Ascending aorta (tissue), 2 donors: ENCODE results near the gene PCDHAC1. TPM values are rescaled to one million over a fixed set of nuclear protein-coding genes. Genes with fewer than 3 reads are reported as not detected.

ENCODE experiments used
- DNase-seq, 2 donors: peaks; one replicate each; pipeline ENCODE4 v3.0.0-alpha.2; 2019; ENCODE audit warnings: low spot score in 2 of 2
- H3K27ac ChIP-seq, 2 donors: fragments of 200-600 bp; sonication (generic); one replicate each; pipeline ENCODE4 v1.5.1; 2016 to 2017; ENCODE audit warnings: mild to moderate bottlenecking in 1 of 2
- H3K27me3 ChIP-seq: fragments of 200-600 bp; sonication (generic); one replicate; pipeline ENCODE4 v1.5.1; 2017
- H3K36me3 ChIP-seq, 2 donors: fragments of 200-600 bp; sonication (generic); one replicate each; pipeline ENCODE4 v1.5.1; 2016
- H3K4me1 ChIP-seq, 2 donors: fragments of 200-600 bp; sonication (generic); one replicate each; pipeline ENCODE4 v1.5.1; 2016 to 2017; ENCODE audit warnings: mild to moderate bottlenecking in 1 of 2
- H3K4me3 ChIP-seq, 2 donors: fragments of 200-600 bp; sonication (generic); one replicate each; pipeline ENCODE4 v1.5.1; 2016 to 2017; ENCODE audit warnings: mild to moderate bottlenecking in 1 of 2
- H3K9me3 ChIP-seq, 2 donors: fragments of 200-600 bp; sonication (generic); one replicate each; pipeline ENCODE4 v1.5.1; 2016
- intact Hi-C: fragments of 100-400 bp; cut with DNase I; formaldehyde crosslinking; loops from one replicate; pipeline ENCODE4 v1.15.1; 2023
- total RNA-seq: library from RNA; depleted of rRNA; stranded (reverse); fragments of >200 nt; gene quantifications from one replicate; pipeline ENCODE4 v1.1.0, GENCODE V29; 2016
- TF ChIP-seq, protein P1 (sequence below), 3 experiments: fragments of 200-600 bp in 2 of 3; fragments of 450-650 bp in 1 of 3; sonication (generic) in 2 of 3; IDR thresholded peaks; one replicate each; pipeline ENCODE4 v1.5.1; 2016 to 2019; ENCODE audit warnings: antibody characterized with exemption in 3 of 3, mild to moderate bottlenecking in 1 of 3, moderate library complexity in 1 of 3

The PCDHAC1 gene
- total RNA-seq, 1 donor from 2014 or later = 0.32 TPM

DNA sequence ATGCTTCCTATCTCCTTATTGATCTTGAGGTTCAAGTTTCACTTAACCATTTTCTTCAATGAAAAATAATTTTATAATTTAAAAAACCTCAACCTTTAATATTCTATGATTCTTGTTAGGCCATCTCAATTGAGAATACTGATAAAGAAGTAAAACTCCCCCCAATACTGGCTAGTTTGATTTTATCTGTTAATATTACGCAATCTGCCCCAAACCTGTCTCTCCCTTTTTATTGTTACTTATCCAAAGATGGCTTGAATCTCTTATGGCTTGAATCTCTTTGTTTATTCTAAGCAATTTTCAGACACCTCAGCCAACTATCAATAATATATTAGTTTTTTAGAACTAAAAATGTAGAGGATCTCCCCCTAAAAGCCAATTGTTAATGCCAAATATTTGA is 36.1 kb downstream of the PCDHAC1 start:
- Histone ChIP-seq H3K27ac (no peak overlapping the region), H3K36me3 (no peaks in the 10 kb centered on the region), H3K9me3 (no peaks in the 10 kb centered on the region), H3K4me1 (peaks cover 4% of the 10 kb centered on the region in 2 donors), H3K4me3 (no peak overlapping the region), H3K27me3 (no peaks in the 10 kb centered on the region)
- TF ChIP-seq, protein P1, sequence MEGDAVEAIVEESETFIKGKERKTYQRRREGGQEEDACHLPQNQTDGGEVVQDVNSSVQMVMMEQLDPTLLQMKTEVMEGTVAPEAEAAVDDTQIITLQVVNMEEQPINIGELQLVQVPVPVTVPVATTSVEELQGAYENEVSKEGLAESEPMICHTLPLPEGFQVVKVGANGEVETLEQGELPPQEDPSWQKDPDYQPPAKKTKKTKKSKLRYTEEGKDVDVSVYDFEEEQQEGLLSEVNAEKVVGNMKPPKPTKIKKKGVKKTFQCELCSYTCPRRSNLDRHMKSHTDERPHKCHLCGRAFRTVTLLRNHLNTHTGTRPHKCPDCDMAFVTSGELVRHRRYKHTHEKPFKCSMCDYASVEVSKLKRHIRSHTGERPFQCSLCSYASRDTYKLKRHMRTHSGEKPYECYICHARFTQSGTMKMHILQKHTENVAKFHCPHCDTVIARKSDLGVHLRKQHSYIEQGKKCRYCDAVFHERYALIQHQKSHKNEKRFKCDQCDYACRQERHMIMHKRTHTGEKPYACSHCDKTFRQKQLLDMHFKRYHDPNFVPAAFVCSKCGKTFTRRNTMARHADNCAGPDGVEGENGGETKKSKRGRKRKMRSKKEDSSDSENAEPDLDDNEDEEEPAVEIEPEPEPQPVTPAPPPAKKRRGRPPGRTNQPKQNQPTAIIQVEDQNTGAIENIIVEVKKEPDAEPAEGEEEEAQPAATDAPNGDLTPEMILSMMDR (IDR thresholded peaks at IDR 0.05) = no peak
- intact Hi-C loops = no loop called here
- no peak for DNase-seq

DNA sequence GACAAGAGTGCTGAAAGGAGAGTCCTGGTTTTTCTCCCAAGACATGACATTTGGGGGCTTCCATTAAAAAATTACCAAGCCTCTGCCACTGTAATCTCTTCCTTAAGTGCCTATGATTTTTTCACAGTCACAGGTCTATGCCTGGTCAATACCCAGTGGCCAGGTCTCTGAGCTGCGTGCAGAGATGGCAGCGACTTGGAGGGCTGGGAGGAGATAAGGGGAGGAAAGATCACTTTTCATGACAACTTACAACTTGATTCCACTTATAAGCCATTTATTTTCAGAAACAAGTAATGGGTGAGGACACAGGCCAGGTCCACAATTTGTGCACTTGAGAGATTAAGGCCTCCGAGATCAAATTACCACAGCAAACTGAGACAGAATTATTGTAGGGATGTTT is 38.3 kb downstream of the PCDHAC1 start:
- TF ChIP-seq, protein P1 (IDR thresholded peaks at IDR 0.05) = no peak
- no peak overlapping the region for H3K27ac ChIP-seq
- H3K9me3 ChIP-seq = no peaks in the 10 kb centered on the region
- DNase-seq = no peak
- no peak overlapping the region for H3K4me3 ChIP-seq
- H3K4me1 ChIP-seq = peaks cover 4% of the 10 kb centered on the region in 2 donors
- no peaks in the 10 kb centered on the region for H3K36me3 ChIP-seq
- intact Hi-C loops = no loop called here
- no peaks in the 10 kb centered on the region for H3K27me3 ChIP-seq

DNA sequence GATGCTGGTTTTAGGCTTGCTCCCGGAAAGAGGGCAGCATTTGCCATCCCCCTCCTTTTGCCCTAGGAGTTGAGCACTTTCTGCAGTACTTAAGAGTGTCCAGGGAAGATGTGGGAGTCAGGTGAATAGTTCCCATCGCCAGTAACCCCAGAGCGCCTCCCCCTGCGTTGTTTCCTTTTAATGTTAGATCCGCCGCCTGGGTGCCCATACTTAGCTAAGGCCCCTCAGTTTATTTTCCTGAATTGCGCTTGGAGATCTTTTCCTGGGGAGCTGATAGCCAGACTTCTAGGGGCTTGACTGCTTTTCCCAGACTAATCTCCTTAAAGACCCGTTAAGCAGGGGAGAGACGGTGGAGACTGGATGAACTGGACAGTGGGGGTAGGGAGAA is 39.8 kb downstream of the PCDHAC1 start:
- Histone ChIP-seq H3K9me3 (no peaks in the 10 kb centered on the region), H3K27ac (peak overlapping the region; percentile 42 to 44), H3K4me1 (peaks cover 4% of the 10 kb centered on the region in 2 donors), H3K36me3 (no peaks in the 10 kb centered on the region), H3K4me3 (peak overlapping the region; percentile 67 to 72), H3K27me3 (no peaks in the 10 kb centered on the region)
- TF ChIP-seq, protein P1 (IDR thresholded peaks at IDR 0.05) = no peak
- DNase-seq = no peak
- intact Hi-C loops = no loop called here

DNA sequence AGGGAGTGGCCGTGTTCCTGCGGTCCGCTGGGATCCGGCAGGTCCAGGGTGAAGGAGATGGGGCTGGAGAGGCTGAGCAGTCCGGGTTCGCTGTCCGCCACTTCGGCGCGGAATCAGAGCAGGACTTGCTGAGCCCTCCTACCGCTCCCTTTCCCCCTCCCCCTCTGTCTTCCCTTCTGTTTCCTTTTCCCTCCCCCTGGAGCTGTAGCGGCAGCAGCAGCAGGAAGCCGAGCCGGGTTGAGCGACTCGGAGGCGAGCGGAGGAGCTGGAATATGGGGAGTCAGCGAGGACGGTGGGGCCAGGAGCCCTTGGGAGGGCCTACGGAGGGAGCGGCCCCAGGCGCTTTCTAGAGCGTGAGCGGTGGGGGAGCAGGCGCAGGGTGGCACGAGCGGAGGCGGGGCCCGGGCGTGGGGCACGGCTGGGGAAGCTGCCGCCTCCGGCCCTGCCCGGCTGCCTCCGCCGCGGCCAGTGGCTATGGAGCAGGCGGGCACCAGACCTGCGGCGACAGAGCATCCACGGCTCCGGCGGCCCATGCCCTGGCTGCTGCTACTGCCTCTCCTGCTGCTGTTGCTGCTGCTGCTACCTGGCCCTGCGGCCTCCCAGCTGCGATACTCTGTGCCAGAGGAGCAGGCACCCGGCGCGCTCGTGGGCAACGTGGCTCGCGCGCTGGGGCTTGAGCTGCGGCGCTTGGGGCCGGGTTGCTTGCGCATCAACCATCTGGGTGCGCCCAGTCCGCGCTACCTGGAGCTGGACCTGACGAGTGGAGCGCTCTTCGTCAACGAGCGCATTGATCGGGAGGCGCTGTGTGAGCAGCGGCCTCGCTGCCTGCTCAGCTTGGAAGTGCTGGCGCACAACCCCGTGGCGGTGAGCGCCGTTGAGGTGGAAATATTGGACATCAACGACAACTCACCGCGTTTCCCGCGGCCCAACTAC is 40.5 kb downstream of the PCDHAC1 start, which contains the start of gene PCDHAC2:
PCDHAC2 (plus strand) TSS at position 184 of the 933 bp plus-strand sequence; CDS start at position 475, 291 bp downstream.
- intact Hi-C loops = no loop called here
- H3K4me3 ChIP-seq = peak within 1 kb of the TSS; percentile 67 to 72
- H3K4me1 ChIP-seq = peaks cover 4% of the 10 kb centered on the region in 2 donors
- peak within 1 kb of the TSS; percentile 42 to 44 for H3K27ac ChIP-seq
- H3K27me3 ChIP-seq = no peaks in the 10 kb centered on the region
- no peaks in the 10 kb centered on the region for H3K9me3 ChIP-seq
- no peaks in the 10 kb centered on the region for H3K36me3 ChIP-seq
- TF ChIP-seq, protein P1 (IDR thresholded peaks at IDR 0.05) = no peak
- DNase-seq = no peak

DNA sequence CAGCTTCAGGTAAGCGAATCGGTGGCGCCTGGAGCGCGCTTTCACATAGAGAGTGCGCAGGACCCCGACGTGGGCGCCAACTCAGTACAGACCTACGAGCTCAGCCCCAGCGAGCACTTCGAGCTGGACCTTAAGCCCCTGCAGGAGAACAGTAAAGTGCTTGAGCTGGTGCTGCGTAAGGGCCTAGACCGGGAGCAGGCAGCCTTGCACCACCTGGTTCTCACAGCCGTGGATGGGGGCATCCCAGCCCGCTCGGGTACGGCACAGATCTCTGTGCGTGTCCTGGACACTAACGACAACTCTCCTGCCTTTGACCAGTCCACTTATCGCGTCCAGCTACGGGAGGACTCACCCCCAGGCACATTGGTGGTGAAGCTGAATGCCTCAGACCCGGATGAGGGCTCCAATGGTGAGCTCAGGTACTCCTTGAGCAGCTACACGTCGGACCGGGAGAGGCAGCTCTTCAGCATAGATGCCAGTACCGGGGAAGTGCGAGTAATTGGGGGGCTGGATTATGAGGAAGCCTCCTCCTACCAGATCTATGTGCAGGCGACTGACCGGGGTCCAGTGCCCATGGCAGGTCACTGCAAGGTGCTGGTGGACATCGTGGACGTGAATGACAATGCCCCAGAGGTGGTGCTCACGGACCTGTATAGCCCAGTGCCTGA is 41.3 kb downstream of the PCDHAC1 start:
- TF ChIP-seq, protein P1 (IDR thresholded peaks at IDR 0.05) = no peak
- Histone ChIP-seq H3K27ac (no peak overlapping the region), H3K27me3 (no peaks in the 10 kb centered on the region), H3K4me3 (peak overlapping the region; percentile 67 to 72), H3K4me1 (peaks cover 4% of the 10 kb centered on the region in 2 donors), H3K36me3 (no peaks in the 10 kb centered on the region), H3K9me3 (no peaks in the 10 kb centered on the region)
- DNase-seq = no peak
- intact Hi-C loops = no loop called here
